GM12864 (cell line): ENCODE measurements around the gene IQGAP2.

Experiments used
- DNase-seq: peaks from one replicate; pipeline ENCODE4 v3.0.0-alpha.2; 2011; ENCODE audit warnings: low read depth
- H3K4me3 ChIP-seq: 2 replicates; pipeline ENCODE4 v1.5.1; 2011; ENCODE audit warnings: mild to moderate bottlenecking, low read depth, low read length, control low read depth
- CTCF ChIP-seq: IDR thresholded peaks from 2 replicates; pipeline ENCODE4 v1.5.1; 2011; ENCODE audit warnings: low read depth, mild to moderate bottlenecking, moderate library complexity, low read length, control low read depth, inconsistent platforms; ENCODE audit errors: missing control alignments

Gene IQGAP2

GRCh38 chr5:76522103-76522935 is 119.2 kb downstream of the IQGAP2 start:
- DNase-seq, result no peak
- H3K4me3 ChIP-seq, result no peak overlapping the region
- TF ChIP-seq CTCF, result no peak

GRCh38 chr5:76524101-76524835 is 121.2 kb downstream of the IQGAP2 start:
- DNase-seq, result no peak
- TF ChIP-seq CTCF, result no peak
- no peak overlapping the region for H3K4me3 ChIP-seq

GRCh38 chr5:76524868-76525267 is 121.8 kb downstream of the IQGAP2 start:
- no peak for DNase-seq
- H3K4me3 ChIP-seq, result no peak overlapping the region
- TF ChIP-seq CTCF, result no peak

GRCh38 chr5:76525956-76526355 is 122.9 kb downstream of the IQGAP2 start:
- no peak for TF ChIP-seq CTCF
- DNase-seq, result no peak
- H3K4me3 ChIP-seq, result no peak overlapping the region

- DNase-seq, result no peak
Measured at GRCh38 chr5:76526950-76527583, 124.0 kb downstream of the IQGAP2 start.

GRCh38 chr5:76527685-76528161 is 124.6 kb downstream of the IQGAP2 start:
- no peak overlapping the region for H3K4me3 ChIP-seq
- TF ChIP-seq CTCF, result no peak
- no peak for DNase-seq

More at GRCh38 chr5:76526950-76527583, 124.0 kb downstream of the IQGAP2 start:
- H3K4me3 ChIP-seq, result no peak overlapping the region
- no peak for TF ChIP-seq CTCF
